A549 (cell line): ENCODE results near the gene ZNF496. TPM values are rescaled to one million over a fixed set of nuclear protein-coding genes. Genes with fewer than 3 reads are reported as not detected.

ENCODE experiments used
- ATAC-seq, 2 experiments: fragments of 200-7000 bp in 1 of 2; fragments of >200 bp in 1 of 2; cut with Nextera tagmentation in 1 of 2; cut with Tn5 transposase in 1 of 2; 3 replicates each; pipeline versions ENCODE4 v1.8.0 to v1.9.1; 2018 to 2020; ENCODE audit warnings: mild to moderate bottlenecking in 1 of 2, moderate library complexity in 1 of 2
- CTCF ChIA-PET: fragments of 300-600 bp; sonication (Branson Sonifier 250); formaldehyde crosslinking; extraction: SDS; loops from one replicate; lab custom pipeline; 2021; ENCODE audit warnings: antibody characterized with exemption, inconsistent platforms; lab: Yijun Ruan, JAX
- POLR2A ChIA-PET: fragments of 350-600 bp; formaldehyde crosslinking; extraction: SDS; loops from one replicate; lab custom pipeline; 2021; ENCODE audit warnings: antibody characterized with exemption, inconsistent platforms; lab: Yijun Ruan, JAX
- DNase-seq, 2 experiments: peaks; one replicate each; pipeline versions ENCODE4 v3.0.0 to v3.0.0-alpha.2; 2011 to 2016; ENCODE audit warnings: low read depth in 1 of 2, low spot score in 1 of 2
- FAIRE-seq: peaks from 2 replicates; lab custom pipeline; 2011; peaks lifted over from hg19 to GRCh38; lab: Jason Lieb, UNC
- H3K27ac ChIP-seq, 2 experiments: fragments of >200 bp; sonication (Bioruptor Twin); formaldehyde crosslinking; 3 replicates each; pipeline ENCODE4 v1.5.1; 2016 to 2017
- H3K4me1 ChIP-seq: fragments of >200 bp; sonication (Bioruptor Twin); formaldehyde crosslinking; 3 replicates; pipeline ENCODE4 v1.6.1; 2016
- H3K4me2 ChIP-seq: fragments of >200 bp; sonication (Bioruptor Twin); formaldehyde crosslinking; 3 replicates; pipeline ENCODE4 v1.6.1; 2016
- H3K4me3 ChIP-seq: fragments of >200 bp; sonication (Bioruptor Twin); formaldehyde crosslinking; 3 replicates; pipeline ENCODE4 v1.5.1; 2016
- H3K9me3 ChIP-seq: fragments of >200 bp; sonication (Bioruptor Twin); formaldehyde crosslinking; 3 replicates; pipeline ENCODE4 v1.6.1; 2016
- ATOH8 ChIP-seq: fragments of 250-450 bp; sonication (Bioruptor Pico); IDR thresholded peaks from 2 replicates; pipeline ENCODE4 v1.5.0; 2020; ENCODE audit warnings: low read depth, mild to moderate bottlenecking, moderate library complexity
- CEBPB ChIP-seq, 2 experiments: fragments of >200 bp in 1 of 2; sonication (Bioruptor Twin) in 1 of 2; formaldehyde crosslinking in 1 of 2; IDR thresholded peaks; 2 replicates each; pipeline ENCODE4 v1.6.1; 2012 to 2016
- EHF ChIP-seq: fragments of 250-450 bp; sonication (Bioruptor Pico); IDR thresholded peaks from 2 replicates; pipeline ENCODE4 v1.5.0; 2020; ENCODE audit warnings: mild to moderate bottlenecking
- EHMT2 ChIP-seq: fragments of 200-600 bp; sonication (generic); IDR thresholded peaks from 2 replicates; pipeline ENCODE4 v1.6.1; 2016; ENCODE audit warnings: antibody characterized with exemption, low read depth, mild to moderate bottlenecking, moderate library complexity
- EP300 ChIP-seq, 2 experiments: fragments of >200 bp; sonication (Bioruptor Twin); formaldehyde crosslinking; IDR thresholded peaks; 2 replicates in 1 of 2; 3 replicates in 1 of 2; pipeline ENCODE4 v1.6.1; 2016 to 2017
- GATA3 ChIP-seq: IDR thresholded peaks from 2 replicates; pipeline ENCODE4 v1.6.1; 2012; ENCODE audit warnings: borderline replicate concordance
- HEYL ChIP-seq: fragments of 250-450 bp; sonication (Bioruptor Pico); IDR thresholded peaks from 2 replicates; pipeline ENCODE4 v1.8.0; 2021; ENCODE audit warnings: mild to moderate bottlenecking, moderate library complexity
- HOXB13 ChIP-seq: fragments of 250-450 bp; sonication (Bioruptor Pico); IDR thresholded peaks from 2 replicates; pipeline ENCODE4 v1.5.0; 2020; ENCODE audit warnings: low read depth, mild to moderate bottlenecking, moderate library complexity
- JUNB ChIP-seq: fragments of >200 bp; sonication (Bioruptor Twin); formaldehyde crosslinking; IDR thresholded peaks from 2 replicates; pipeline ENCODE4 v1.6.1; 2016
- MYC ChIP-seq: IDR thresholded peaks from 2 replicates; pipeline ENCODE4 v1.6.1; 2012; ENCODE audit warnings: mild to moderate bottlenecking, inconsistent platforms, low read length, improper control_type of control experiment, borderline replicate concordance
- NFE2L2 ChIP-seq: fragments of 150-350 bp; conservative IDR thresholded peaks from 2 replicates; pipeline ENCODE4 v1.6.1; 2014; ENCODE audit warnings: low read length
- NPAS2 ChIP-seq: fragments of 250-450 bp; sonication (Bioruptor Pico); IDR thresholded peaks from 2 replicates; pipeline ENCODE4 v1.8.0; 2022; ENCODE audit warnings: mild to moderate bottlenecking, moderate library complexity, borderline replicate concordance
- NR3C1 ChIP-seq: fragments of >200 bp; sonication (Bioruptor Twin); formaldehyde crosslinking; IDR thresholded peaks from 3 replicates; pipeline ENCODE4 v1.6.1; 2017
- PHF8 ChIP-seq: fragments of 200-600 bp; sonication (generic); IDR thresholded peaks from 2 replicates; pipeline ENCODE4 v1.6.1; 2016; ENCODE audit warnings: low read depth, mild to moderate bottlenecking, antibody characterized with exemption, moderate library complexity, borderline replicate concordance
- POLR2A ChIP-seq: IDR thresholded peaks from 2 replicates; pipeline ENCODE4 v1.6.1; 2012; ENCODE audit warnings: mild to moderate bottlenecking, low read length
- POLR2AphosphoS2 ChIP-seq: conservative IDR thresholded peaks from 2 replicates; pipeline ENCODE4 v1.6.1; 2012; ENCODE audit warnings: low read length, improper control_type of control experiment, inconsistent platforms
- RARB ChIP-seq: fragments of 250-450 bp; sonication (Bioruptor Pico); IDR thresholded peaks from 2 replicates; pipeline ENCODE4 v1.8.0; 2021; ENCODE audit warnings: mild to moderate bottlenecking, moderate library complexity
- RNF2 ChIP-seq: fragments of 200-600 bp; sonication (generic); IDR thresholded peaks from 2 replicates; pipeline ENCODE4 v1.6.1; 2016; ENCODE audit warnings: low read depth, mild to moderate bottlenecking, antibody characterized with exemption, moderate library complexity, borderline replicate concordance
- SREBF2 ChIP-seq: fragments of 450-650 bp; IDR thresholded peaks from 2 replicates; pipeline ENCODE4 v1.6.1; 2014; ENCODE audit warnings: mild to moderate bottlenecking, moderate library complexity
- ZNF302 ChIP-seq: fragments of 250-450 bp; sonication (Bioruptor Pico); IDR thresholded peaks from 2 replicates; pipeline ENCODE4 v1.9.0; 2021; ENCODE audit warnings: inconsistent platforms, mild to moderate bottlenecking, moderate library complexity
- ZSCAN20 ChIP-seq: fragments of 250-450 bp; sonication (Bioruptor Pico); IDR thresholded peaks from 2 replicates; pipeline ENCODE4 v1.8.0; 2022; ENCODE audit warnings: mild to moderate bottlenecking, moderate library complexity
- WGBS: methylation state at CpG from one replicate; pipeline ENCODE4 v1.1.6; 2017; ENCODE audit errors: missing lambda C conversion rate; 5-methylcytosine and 5-hydroxymethylcytosine counted together
- polyA plus RNA-seq, 4 experiments: library from polyadenylated mRNA; depleted of rRNA in 3 of 4; stranded (reverse); fragments of >200 nt; fragmentation: RNase III in 1 of 4; extraction: RNeasy Plus Mini Kit Qiagen cat#74134 plus additional on column Dnase treatment in 1 of 4; gene quantifications; 2 replicates in 3 of 4; 3 replicates in 1 of 4; pipeline ENCODE4 v1.2.3, GENCODE V29; 2011 to 2017
- TF ChIP-seq, protein P1 (sequence below): IDR thresholded peaks from 2 replicates; pipeline ENCODE4 v1.6.1; 2012
- TF ChIP-seq, protein P2 (sequence below): fragments of >200 bp; sonication (Bioruptor Twin); formaldehyde crosslinking; IDR thresholded peaks from 3 replicates; pipeline ENCODE4 v1.5.1; 2016

The ZNF496 gene
- polyA plus RNA-seq, 2 of the 4 experiments (the other 2 are of a cell fraction): 13.1 to 16.1 TPM

- TF ChIP-seq GATA3: no peak
Observed at GRCh38 chr1:247304031-247304430, 27.6 kb downstream of the ZNF496 start (continued).

DNA sequence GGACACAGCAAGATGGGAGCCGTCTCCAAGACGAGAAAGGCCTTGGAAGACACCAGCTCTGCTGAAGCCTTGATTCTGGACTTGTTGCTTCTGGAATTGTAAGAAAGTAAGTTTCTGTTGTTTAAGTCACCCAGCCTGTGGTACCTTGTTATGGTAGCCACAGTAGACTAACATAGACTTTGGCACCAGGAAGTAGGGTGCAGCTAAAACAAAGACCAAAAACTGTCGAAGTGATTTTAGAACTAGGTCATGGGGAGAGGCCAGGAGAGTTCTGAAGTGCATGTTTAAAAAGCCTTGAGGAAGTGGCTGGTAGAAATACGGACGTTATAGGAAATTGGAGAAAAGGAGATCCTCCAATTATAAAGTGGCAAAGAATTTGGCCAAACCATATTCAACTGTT lies 28.5 kb downstream of the ZNF496 start:
- Histone ChIP-seq H3K9me3 (peaks cover 14% of the 10 kb centered on the region; the same call in 1 of the 3 replicates), H3K27ac (no peak overlapping the region), H3K4me1 (no peaks in the 10 kb centered on the region), H3K4me2 (no peak overlapping the region), H3K4me3 (no peak overlapping the region)
- 72% methylated on average over 5 of the region's 5 CpGs for WGBS
- ATAC-seq (no peak), DNase-seq (no peak), FAIRE-seq (no peak)
- TF ChIP-seq ZSCAN20 (CRISPR knock-in tag) (no peak), EP300 (IDR thresholded peaks at IDR 0.05) (no peak), NR3C1 (no peak)
- ChIA-PET CTCF (no interaction called here), POLR2A (no interaction called here)

DNA sequence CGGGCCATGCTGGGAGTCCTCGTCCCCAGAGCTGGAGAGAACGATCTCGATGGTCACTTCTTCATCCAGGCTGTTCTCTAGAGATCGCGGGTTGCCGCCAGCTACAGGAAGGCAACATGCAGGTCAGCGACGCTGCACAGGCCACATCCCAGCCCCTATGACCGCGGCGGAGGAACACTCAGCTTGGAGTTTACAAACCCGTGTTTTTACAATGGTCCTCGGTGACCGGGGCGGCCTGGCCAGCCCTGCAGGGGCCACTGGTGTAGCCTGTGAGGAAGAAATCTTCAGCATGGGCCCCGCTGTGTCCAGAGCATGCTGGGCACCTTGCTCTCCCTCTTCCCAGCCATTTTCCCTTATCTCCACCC lies 30.5 kb downstream of the ZNF496 start:
- TF ChIP-seq NPAS2 (CRISPR knock-in tag) (no peak), EHMT2 (no peak), HEYL (CRISPR knock-in tag) (no peak), CEBPB (IDR thresholded peaks at IDR 0.05) (no peak), RARB (CRISPR knock-in tag) (no peak), RNF2 (no peak), MYC (no peak), SREBF2 (no peak), JUNB (no peak), ZNF302 (CRISPR knock-in tag) (no peak), HOXB13 (CRISPR knock-in tag) (no peak), POLR2AphosphoS2 (no peak), POLR2A (no peak), PHF8 (no peak), GATA3 (no peak), EHF (CRISPR knock-in tag) (no peak), NFE2L2 (no peak), ATOH8 (no peak)
- TF ChIP-seq, protein P1, sequence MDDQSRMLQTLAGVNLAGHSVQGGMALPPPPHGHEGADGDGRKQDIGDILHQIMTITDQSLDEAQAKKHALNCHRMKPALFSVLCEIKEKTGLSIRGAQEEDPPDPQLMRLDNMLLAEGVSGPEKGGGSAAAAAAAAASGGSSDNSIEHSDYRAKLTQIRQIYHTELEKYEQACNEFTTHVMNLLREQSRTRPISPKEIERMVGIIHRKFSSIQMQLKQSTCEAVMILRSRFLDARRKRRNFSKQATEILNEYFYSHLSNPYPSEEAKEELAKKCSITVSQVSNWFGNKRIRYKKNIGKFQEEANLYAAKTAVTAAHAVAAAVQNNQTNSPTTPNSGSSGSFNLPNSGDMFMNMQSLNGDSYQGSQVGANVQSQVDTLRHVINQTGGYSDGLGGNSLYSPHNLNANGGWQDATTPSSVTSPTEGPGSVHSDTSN: no peak
- TF ChIP-seq, protein P2, sequence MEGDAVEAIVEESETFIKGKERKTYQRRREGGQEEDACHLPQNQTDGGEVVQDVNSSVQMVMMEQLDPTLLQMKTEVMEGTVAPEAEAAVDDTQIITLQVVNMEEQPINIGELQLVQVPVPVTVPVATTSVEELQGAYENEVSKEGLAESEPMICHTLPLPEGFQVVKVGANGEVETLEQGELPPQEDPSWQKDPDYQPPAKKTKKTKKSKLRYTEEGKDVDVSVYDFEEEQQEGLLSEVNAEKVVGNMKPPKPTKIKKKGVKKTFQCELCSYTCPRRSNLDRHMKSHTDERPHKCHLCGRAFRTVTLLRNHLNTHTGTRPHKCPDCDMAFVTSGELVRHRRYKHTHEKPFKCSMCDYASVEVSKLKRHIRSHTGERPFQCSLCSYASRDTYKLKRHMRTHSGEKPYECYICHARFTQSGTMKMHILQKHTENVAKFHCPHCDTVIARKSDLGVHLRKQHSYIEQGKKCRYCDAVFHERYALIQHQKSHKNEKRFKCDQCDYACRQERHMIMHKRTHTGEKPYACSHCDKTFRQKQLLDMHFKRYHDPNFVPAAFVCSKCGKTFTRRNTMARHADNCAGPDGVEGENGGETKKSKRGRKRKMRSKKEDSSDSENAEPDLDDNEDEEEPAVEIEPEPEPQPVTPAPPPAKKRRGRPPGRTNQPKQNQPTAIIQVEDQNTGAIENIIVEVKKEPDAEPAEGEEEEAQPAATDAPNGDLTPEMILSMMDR: no peak
- ChIA-PET CTCF (interaction anchor here (0.6 to 1.3 kb wide), 2 partner anchors 11 to 31 kb away, joined by 3 read pairs; no protein-coding TSS in a partner anchor), POLR2A (interaction anchor here (0.6 kb wide), 1 partner anchor 369 kb away, joined by 4 read pairs; no protein-coding TSS in a partner anchor)
- no peak for DNase-seq
- H3K9me3 ChIP-seq: peaks cover 14% of the 10 kb centered on the region; the same call in 1 of the 3 replicates
- no peak for ATAC-seq
- H3K4me3 ChIP-seq: no peak overlapping the region
- no peak for FAIRE-seq
- no peaks in the 10 kb centered on the region for H3K4me1 ChIP-seq
- 95% methylated on average over 16 of the region's 17 CpGs for WGBS
- H3K27ac ChIP-seq: no peak overlapping the region
- H3K4me2 ChIP-seq: no peak overlapping the region
